NCI-H1092 treated with DMSO at 0.1 percent for 48 hours (cell line): ENCODE results near the gene UACA.

ENCODE experiments used
- DNase-seq: peaks from one replicate; lab custom pipeline; 2025; lab: John Stamatoyannopoulos, UW

The UACA gene

DNA sequence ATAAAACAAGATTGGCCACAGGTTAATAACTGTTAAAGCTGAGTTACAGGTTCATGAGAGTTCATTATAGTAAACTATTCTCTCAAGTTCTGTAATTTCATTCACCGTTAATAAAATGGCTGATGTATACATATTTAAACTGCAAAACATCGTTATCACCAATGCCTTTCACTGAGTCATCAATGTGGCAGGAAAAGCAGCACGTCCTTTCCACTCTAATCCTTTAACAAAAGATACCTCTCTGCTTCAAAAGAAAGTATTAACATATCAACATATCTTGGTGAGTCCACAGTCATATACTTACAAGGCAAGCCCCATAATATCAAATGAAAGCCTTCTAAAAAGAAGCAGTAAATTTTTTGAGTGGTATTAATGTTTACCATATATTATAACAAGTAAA is 54.5 kb downstream of the UACA start:
- DNase-seq = no peak

- no peak for DNase-seq
Measured at GRCh38 chr15:70707686-70708300, 55.6 kb downstream of the UACA start.

- no peak for DNase-seq
Measured at GRCh38 chr15:70704731-70705130, 58.6 kb downstream of the UACA start.

GRCh38 chr15:70704166-70704565 is 59.2 kb downstream of the UACA start:
- DNase-seq = peak; percentile 2

DNA sequence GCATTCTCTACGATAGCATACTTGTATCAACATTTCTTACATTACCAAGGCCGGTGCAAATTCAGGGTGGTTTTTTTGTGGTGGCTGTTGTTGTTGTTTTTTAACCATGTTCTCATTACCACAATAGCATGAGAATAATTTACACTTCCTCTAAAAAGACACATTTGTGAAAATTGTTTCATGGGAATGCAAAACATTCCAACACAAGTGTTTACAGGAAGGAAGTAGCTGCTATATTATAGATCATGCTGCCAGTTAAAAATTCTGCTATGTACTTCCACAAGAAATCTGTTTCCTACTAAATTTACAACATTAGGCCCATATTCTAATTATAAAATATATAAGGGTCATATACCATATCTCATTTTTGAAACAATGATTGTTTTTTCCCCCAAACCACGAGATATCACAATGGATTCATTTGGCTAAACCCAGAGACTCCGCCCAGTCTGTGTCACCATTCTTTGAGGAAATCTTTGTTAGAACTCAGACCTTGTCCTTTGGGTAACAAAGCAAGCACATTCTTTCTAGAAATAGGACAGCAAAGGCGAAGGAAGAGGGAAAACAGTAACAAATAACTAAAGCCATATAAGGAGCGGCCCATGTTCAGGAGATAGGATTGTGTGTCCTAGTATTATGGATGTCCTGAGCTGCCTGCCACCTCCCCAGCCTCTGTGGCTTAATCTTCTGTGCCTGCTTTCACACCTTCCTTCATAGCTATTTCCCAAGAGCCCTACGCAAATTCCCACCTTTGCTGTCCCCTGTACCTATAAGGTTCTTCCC is 60.1 kb downstream of the UACA start:
- no peak for DNase-seq

GRCh38 chr15:70702584-70702983 is 60.8 kb downstream of the UACA start:
- DNase-seq = no peak

- no peak for DNase-seq
Measured at GRCh38 chr15:70701891-70702568, 61.3 kb downstream of the UACA start.

DNA sequence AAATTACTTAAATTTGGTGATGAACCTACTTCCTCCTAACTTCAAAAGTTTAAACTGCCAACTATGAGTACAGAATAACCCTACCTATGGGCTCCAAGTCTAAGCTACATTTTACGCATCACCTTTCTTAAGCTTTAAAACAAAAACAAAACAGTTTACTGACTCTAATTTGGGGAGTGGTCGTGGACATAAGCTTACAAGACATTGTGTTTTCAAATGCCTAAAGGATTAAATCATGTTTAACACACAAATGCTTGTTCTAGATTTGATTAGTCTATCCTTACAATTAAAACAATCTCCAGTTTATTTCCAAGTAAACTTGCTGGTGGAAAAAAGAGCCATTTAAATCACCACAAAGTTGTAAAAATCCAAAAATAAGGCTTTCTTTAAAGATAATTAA is 62.2 kb downstream of the UACA start:
- no peak for DNase-seq

DNA sequence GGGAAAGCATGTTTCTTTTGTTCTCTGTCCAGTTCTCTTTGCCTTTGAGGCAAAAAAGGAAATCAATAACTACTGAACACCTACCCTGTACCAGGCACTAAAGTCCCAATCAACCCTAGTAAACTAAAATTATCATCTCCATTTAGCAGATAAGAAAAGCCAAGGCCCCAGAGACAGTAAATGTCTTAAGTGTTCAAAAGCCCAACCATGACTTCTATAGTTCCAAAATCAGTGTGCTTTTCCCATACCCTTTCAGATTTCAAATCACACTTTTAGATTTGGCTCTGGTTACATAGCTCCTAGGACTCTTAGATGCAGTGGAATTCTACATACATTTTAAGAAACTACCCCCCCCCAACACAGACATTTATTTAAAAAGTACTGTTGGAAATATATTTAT is 63.5 kb downstream of the UACA start:
- DNase-seq = no peak

DNA sequence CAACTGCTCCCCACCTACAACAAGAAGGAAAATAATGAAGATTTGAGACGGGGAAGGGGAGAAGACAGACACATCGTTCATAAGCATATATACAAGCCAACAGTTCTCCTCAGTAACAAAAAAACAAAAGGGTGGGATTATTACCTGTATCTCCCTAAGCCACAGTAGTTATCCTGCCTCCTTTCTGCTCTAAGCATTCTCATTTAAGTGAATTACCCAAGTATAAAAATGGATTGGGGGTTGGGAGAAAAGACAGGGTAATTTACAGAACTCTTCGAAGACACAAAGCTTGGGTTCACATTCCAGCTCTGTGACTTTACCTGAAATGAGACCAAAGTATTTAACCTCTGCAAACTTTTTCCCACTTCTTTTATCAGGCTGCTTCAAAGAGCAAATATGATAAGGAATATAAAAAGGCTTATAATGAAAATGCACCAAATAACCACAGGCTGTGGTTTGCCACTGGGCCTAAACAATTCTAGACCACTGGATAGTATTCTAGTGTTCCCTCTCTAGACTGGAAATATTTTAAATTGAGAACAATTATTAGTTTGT is 64.4 kb downstream of the UACA start:
- DNase-seq = no peak

DNA sequence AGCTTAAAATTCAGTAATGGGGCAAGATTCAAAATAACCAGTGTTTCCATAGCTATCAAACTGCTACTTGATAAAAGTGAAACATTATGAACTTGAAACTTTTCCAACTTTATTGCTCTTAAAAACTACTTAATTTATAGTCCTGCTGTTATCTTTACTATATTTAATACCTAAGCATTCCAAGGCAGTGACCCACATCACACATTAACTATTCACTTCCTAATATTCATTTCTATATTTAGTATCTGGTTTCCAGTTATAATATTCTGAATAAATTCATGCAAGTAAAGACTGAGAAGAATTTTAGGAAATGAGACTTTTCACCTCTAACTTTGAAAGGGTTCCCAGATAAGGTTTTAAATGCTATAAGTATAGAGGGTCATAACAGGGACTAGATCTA is 64.9 kb downstream of the UACA start:
- no peak for DNase-seq

GRCh38 chr15:70690491-70691276 is 72.7 kb downstream of the UACA start:
- DNase-seq = no peak

DNA sequence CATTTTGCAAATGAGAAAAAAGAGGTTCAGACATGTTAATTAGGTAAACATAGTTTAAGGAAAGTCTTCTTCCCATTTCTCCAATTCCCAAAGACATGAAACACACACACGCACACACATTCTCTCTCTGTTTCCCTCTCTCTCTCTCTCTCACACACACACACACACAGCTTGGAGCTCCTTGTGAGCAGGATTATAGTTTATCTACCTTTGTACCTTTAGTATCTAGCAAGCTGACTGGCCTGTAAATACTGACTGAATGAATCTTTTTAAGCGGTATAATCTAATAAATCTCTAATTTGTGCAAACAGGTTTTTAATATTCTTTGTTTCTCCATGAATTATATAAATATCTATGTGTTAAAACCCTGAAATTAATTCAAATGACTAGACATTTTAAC is 73.3 kb downstream of the UACA start:
- DNase-seq = no peak

- no peak for DNase-seq
Measured at GRCh38 chr15:70687482-70687881, 75.9 kb downstream of the UACA start.

- DNase-seq = no peak
Measured at GRCh38 chr15:70680817-70681216, 82.5 kb downstream of the UACA start.

GRCh38 chr15:70679919-70680231 is 83.5 kb downstream of the UACA start:
- DNase-seq = no peak

DNA sequence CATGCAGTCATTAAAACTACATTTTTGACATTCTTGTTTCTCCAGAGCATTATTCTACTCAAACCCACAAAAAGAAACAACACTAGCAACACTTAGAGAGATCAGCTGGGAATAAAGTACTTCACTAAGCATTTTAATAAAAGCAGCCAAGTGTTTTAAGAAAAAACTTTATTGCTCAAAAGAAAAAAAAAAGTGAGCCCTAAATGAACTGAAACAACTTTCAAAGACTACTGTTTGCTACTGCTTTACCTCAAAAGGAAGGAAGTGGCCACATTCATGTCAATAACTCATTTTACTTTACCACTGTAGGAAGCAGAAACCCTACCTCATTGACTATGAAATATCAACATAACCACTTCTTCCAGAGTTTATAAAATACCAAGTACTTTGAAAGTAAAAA is 91.3 kb downstream of the UACA start:
- no peak for DNase-seq

- no peak for DNase-seq
Measured at GRCh38 chr15:70670680-70671079, 92.7 kb downstream of the UACA start.

DNA sequence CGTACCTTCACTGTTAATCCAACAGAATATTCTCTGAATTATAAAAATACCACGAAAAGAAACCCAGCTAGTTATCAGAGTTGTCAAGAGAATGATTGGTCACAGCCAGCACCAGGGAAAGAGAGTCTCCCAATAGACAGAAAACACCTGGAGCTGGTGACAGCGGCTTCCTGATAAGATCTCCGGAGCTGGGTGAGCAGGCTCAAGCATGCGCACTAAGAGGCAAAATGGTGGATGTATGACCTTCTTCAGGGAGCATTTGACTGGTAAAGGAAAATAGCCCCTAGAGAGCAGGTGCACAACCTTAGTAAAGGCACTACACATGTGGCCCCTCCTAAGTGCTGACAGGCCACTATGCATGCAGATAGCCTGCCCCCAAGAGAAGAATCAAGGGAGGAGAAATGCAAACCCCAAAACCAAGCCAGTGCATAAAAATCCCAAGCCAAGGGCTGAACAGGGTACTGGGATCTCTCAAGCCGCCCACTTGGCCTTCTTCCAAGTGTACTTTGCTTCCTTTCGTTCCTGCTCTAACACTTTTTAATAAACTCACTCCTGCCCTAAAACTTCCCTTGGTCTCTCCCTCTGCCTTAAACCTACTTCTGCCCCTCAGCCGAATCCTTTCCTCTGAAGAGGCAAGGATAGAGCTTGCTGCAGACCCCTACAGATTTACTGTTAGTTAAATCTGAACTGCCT is 93.2 kb downstream of the UACA start:
- no peak for DNase-seq

- DNase-seq = no peak
Measured at GRCh38 chr15:70669006-70669602, 94.3 kb downstream of the UACA start.

GRCh38 chr15:70665599-70665998 is 97.8 kb downstream of the UACA start:
- no peak for DNase-seq
